NCI-H128 (cell line): ENCODE results near the gene SUMF2.
A peak's percentile ranks its signal among the peaks of the same experiment; 100 is the strongest.
"Not testable (repeated sequence)": the region's sequence is repeated elsewhere in the genome, so short reads cannot be mapped to it uniquely, and the experiment has no call there.

Experiments
- DNase-seq: peaks from one replicate; lab custom pipeline; 2025; ENCODE audit not compliant: unreplicated experiment; lab: John Stamatoyannopoulos, UW

SUMF2 gene

DNA sequence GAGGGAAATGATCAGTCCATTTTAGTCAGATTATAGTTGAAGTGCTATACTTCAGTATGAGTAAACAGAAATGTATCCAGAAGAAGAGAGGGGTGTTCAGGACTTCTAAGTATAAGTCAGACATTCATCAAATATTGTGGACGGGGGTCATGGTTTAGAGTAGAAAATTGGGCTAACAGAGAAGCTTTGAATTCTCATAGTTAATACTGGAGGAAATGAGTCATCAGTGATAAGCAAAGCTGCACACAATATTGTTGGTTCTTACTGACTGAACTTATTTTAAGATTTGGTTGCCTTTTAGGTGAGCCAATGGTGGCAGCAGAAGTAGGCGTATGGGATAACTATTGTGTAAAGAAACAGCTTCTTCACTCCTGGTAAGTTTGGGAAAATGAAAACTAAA lies 1.7 kb upstream of the SUMF2 start:
- DNase-seq, result no peak

DNA sequence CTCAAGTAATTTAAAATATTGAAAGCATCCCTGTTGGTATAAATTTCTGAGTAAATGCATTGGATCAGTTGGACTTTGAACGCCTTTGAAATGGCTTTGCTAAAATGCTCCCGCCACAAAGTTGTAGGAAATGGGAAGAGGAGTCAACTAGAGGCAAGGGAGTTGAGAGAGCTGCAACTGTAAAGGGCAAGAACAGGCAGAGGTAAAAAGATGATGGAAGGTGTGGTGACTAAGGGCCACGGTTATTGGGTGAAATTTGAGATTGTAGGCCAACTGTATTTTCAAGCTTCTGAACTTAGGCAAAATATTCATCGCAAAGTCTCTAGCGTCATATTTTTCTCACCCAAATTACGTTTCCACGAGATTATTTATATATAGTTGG lies 595 bp upstream of the SUMF2 start:
- DNase-seq, result no peak

DNA sequence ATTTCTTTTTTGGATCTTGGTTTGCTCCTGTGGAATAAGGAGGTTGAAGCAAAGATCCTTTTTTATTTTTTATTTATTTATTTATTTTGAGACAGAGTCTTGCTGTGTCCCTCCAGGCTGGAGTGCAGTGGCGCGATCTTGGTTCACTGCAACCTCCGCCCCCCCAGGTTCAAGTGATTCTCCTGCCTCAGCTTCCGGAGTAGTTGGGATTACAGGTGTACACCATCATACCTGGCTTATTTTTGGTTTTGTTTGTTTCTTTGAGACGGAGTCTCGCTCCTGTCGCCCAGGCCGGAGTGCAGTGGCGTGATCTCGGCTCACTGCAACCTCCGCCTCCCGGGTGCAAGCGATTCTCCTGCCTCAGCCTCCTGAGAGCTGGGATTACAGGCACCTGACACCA lies 2.3 kb downstream of the SUMF2 start:
- not testable (repeated sequence) for DNase-seq

DNA sequence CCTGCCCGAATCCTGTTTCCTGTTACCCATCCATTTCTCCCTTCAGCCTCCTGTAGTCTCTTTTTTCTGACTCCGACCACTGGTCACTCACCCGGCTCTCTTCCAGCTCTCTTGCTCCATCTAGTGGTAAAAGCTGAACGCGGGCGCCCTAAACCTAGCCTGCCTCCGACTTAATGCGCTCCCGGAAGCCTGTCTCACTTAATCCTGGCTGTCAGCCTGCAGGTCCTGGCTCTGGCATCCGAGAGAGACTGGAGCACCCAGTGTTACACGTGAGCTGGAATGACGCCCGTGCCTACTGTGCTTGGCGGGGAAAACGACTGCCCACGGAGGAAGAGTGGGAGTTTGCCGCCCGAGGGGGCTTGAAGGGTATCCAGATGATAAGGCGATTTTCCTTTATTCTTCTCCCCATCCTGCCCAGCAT lies 10.3 kb downstream of the SUMF2 start:
- DNase-seq, result no peak

DNA sequence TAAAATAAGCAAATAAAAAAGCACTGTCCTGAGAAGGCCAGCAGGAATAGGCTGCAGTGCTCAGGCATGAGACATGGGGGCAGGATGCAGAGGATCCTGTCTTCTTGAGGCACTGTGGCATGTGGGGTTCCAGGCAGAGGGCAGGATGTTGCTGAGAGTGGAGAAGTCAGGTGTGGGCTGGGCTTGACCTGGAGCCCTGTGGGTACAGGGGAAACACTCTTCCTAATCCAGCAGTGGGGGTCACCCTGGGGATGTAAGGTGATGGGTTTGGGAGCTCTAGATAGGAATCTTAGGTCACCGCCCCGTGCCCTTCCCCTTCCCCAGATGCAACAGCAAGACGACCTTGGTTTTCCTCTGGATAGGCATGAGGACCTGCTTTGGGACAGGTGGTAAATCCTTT lies 13.6 kb downstream of the SUMF2 start:
- DNase-seq, result no peak

DNA sequence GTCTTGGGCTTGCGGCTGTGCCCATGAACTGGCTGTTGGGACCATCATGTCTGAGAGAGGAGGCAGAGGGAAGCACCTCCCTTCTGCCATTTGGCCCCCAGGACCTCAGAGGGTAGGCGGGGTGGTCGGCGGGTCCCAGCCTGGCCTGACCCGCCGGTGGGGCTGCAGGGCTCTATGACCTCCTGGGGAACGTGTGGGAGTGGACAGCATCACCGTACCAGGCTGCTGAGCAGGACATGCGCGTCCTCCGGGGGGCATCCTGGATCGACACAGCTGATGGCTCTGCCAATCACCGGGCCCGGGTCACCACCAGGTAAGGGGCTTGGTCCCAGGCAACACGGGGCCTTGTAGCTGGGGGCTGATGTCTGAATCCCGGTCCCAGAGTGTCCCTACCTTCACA lies 14.1 kb downstream of the SUMF2 start:
- DNase-seq, result no peak

DNA sequence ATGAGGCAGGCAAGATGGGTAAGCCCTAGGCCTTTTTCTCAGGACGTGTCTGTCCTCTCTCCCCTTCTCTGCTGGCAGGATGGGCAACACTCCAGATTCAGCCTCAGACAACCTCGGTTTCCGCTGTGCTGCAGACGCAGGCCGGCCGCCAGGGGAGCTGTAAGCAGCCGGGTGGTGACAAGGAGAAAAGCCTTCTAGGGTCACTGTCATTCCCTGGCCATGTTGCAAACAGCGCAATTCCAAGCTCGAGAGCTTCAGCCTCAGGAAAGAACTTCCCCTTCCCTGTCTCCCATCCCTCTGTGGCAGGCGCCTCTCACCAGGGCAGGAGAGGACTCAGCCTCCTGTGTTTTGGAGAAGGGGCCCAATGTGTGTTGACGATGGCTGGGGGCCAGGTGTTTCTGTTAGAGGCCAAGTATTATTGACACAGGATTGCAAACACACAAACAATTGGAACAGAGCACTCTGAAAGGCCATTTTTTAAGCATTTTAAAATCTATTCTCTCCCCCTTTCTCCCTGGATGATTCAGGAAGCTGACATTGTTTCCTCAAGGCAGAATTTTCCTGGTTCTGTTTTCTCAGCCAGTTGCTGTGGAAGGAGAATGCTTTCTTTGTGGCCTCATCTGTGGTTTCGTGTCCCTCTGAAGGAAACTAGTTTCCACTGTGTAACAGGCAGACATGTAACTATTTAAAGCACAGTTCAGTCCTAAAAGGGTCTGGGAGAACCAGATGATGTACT lies 15.5 kb downstream of the SUMF2 start:
- peak; percentile 32 for DNase-seq

DNA sequence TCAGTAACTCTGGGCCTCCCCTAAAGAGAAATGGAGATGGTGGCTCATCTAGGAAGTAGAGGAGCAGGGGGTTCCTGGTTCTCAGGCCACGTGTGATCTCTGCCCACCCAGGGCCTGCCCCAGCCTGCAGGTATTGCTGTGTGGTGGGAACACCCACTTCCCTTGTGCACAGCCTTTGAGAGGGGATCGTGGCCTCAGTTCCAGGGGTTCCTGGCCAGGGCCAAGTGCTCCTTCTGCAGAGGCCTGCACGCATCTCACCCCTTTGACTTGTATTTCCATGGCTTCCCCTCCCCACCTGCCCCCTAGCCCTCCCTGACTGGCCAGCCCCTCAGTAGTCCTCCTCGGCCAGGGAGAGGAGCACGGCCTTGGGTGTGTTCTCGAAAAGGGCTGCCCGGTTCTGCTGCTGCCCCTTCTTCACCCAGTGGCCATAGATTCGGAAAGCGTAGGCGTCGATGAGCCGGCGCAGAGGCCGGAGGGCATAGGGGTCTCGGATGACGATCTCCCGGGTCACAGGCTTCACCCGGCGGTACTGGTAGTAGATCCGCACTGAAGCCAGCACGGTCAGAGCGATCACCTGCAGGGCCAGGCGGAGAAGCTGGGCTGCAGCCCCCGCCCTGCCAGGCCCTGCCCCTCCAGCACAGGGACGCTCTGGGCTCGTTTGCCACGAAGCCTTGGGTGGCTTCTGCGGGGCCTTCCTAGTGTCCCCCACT lies 16.8 kb downstream of the SUMF2 start:
- not testable (repeated sequence) for DNase-seq

DNA sequence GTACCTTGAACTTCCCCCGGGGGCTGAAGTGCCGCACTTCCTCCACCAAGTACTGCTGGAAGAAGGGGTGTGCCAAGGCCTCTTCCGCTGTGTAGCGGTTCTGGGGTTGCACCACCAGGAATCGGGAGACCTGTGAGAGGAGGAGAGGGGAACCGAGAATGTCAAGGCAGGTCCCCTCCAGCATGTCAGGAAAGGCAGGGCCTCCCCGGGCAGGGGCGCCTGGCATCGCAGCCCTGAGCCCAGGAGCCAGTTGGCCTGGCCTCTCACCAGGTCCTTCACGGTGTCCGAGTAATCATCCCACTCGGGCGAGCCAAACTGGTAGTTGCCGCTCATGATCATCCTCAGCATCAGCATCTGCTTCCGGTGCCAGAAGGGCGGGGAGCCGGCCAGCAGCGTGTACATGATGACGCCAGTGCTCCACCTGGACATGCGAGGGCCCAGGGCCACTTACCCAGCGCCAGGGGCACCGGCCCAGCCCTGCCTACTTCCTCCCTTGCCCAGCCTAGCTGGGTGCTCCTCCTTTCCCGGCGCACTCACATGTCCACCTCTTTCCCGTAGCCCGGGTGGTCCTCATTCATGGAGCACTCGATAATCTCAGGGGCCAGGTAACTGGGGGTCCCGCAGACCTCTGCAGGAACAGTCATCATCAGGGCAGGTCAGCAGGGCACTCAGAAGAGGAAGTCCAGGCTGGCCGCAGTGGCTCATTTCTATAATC lies 17.7 kb downstream of the SUMF2 start:
- DNase-seq, result no peak

DNA sequence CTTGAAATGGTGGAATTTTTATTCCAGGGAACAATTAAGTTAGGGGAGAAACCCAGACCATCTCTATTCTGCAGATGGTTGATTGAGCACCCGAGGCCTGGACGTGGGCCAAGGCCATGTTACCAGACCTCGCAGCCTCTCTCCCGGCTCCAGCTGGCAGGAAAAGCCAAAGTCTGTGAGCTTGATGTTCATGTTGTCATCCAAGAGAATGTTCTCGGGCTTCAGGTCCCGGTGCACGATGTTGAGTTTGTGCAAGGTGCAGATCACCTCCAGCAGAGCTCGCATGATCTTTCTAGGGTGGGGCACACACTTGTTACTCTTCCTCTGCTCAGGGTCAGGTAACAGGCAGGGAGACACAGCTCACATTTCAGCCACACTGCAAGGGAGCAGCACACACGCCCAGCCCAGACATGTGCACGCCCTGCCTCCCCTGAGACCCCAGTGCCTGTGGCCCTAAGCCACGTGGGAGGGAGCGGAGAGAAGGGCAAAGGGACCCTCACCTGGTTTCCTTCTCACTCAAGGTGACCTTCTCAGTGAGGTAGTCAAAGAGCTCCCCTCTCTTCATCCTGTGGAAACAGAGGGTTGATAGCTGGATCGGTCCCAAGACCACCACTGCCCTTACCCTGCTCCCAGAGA lies 19.2 kb downstream of the SUMF2 start:
- peak; percentile 65 for DNase-seq

DNA sequence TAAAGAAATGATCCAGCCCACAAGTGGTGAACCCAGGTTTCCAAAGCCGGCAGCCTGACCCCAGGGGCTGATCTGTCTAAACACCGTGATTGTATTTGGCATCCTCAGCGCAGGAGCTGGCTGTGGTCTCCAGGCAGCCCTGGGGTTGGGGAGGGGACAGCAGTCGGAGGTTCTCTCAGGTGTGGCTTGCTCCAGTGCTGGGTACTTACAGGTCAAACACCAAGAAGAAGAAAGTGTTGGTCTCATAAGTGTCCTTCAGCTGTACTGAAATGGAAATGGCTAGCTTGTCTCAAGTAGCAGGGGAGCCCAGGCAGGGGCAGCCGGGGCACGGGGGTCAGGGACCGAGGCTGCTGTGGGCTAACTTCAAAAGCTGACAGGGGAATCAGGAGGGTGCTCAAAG lies 22.7 kb downstream of the SUMF2 start:
- no peak for DNase-seq

DNA sequence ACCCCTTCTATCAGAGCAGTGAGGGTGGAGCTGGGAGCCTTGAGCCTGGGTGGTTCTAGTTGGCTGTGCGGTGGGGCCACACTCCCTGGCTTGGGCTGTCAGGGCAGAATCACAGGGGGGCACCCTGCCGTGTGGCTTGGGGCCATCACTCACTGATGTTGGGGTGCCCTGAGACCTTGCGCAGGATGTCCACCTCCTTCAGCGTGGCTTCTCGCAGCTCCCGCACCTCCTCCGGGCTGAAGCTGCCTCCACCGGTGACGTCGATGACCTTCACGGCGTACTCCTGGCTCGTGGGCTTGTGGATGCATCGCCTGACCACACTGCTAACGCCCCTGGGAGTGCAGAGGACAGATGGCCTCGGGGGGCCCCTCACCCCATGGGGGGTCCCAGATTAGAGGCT lies 23.4 kb downstream of the SUMF2 start:
- no peak for DNase-seq

DNA sequence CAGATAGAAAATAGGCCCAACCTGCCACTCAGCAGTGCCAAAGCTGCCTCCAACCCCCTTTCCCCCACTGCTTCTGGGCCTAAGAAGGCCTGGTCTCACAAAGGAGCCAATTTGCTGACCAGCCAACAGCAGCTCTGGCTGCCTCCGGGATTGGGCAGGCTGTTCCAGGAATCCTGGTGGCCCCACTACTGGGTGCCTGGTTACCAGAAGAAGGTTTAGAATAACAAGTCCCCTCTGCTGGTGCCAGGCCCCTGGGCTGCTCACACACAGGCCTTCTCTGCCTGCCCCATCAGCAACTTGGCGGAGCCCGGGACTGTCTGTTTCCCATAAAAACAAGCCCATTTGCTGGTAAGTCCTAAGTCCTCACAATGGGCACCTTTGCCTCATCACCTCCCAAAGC lies 27.5 kb downstream of the SUMF2 start:
- DNase-seq, result no peak

DNA sequence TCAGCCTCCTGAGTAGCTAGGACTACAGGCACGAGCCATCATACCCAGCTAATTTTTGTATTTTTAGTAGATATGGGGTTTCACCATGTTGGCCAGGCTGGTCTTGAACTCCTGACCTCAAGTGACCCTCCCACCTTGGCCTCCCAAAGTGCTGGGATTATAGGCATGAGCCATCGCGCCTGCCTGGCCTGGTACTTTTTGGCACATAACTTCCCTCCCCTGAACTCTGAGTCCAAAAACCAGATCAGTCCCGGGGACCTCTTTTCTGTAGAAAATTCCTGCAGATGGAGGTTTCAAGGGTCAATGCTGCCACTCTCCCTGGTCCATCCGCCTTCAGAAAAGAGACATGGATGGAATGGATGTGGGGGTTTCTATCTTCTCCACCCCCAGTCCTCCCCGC lies 28.3 kb downstream of the SUMF2 start:
- not testable (repeated sequence) for DNase-seq

DNA sequence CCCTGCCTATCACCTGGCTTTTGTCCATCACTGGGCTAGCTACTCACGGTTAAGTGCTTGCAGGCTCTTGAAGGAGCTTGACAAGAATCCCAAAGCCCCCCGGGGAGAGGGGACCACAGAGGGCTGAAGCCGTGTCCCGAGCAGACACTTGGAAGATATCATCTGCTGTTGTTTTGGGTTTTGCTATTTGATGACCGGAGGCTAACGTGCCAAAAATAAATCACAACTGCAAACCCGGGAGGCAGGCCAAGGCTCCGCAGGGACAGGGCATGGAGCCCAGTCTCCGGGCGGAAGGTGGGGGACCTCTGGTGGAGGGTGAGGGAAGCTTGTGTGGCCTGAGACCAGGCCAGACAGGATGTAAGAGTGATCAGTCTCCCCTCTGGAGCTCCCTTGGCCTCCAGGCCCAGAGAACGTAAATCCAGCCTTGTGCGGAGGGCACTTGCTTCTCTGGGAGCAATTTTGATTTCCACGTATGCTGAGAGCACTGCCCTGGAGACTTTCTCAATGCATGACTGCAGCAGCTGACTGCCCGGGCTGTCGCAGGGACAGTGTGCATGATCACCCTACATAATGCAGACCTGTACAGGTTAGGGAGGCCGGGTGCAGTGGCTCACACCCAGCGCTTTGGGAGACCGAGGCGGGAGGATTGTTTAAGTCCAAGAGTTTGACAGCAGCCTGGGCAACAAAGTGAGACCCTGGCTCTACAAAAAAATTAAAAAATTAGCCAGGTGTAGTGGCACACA lies 28.9 kb downstream of the SUMF2 start, which contains the start of gene PHKG1:
PHKG1 (minus strand) TSS at position 164 of the 743 bp plus-strand sequence. CDS start 4,011 bp downstream, outside the sequence.
- peak; percentile 4 for DNase-seq

DNA sequence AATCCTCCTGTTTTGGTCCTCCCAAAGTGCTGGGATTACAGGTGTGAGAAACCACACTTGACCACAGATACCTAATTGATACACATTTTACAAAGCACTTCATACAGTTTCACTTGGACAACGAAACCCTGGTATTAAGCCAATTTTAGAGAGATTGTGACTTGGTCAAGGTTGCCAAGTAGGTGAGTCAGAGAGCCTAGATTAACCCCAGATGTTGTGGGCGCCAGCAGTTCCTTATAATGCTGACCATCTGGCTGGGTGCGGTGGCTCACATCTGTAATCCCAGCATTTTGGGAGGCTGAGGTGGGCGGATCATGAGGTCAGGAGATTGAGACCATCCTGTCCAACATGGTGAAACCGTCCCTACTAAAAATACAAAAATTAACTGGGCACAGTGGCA lies 33.6 kb downstream of the SUMF2 start:
- no peak for DNase-seq

DNA sequence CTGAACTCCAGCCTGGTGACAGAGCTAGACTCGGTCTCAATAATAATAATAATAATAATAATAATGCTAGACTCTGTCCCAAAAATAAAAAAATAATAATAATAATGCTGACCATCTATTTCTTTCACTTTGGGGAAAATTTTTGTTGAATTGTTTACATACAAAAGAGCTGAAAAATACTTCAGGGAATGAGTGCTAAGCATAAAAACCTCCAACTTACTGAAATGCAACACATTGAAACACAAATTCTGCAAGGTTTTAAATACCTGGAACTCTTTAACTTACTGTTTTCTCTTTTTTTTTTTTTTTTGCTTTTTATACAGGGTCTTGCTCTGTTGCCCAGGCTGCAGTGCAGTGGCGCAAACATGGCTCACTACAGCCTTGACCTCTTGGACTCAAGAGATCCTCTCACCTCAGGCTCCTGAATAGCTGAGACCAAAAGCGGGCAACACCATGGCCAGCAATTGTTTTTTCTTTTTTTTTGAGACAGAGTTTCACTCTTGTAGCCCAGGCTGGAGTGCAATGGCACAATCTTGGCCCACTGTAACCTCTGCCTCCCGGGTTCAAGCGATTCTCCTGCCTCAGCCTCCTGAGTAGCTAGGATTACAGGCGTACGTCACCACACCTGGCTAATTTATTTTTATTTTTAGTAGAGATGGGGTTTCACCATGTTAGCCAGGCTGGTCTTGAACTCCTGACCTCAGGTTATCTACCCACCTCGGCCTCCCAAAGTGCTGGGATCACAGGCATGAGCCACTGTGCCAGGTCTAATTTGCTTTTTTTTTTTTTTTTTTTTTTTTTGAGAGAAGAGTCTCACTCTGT lies 34.3 kb downstream of the SUMF2 start:
- not testable (repeated sequence) for DNase-seq

DNA sequence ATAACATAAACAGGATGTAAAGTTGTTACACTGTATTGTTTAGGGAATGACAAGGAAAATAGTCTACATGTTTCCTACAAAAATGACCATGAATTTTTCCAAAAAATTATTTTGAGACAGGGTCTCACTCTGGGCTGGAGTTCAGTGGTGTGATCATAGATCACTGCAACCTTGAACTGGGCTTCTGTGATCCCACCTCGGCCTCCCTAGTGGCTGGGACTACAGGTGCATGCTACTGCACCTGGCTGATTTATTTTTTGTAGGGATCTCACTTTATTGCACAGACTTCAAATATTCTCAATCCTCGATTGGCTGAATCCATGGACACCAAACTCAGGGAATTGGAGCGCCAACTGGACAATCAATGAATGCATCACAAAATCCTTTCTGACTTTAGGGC lies 35.6 kb downstream of the SUMF2 start:
- DNase-seq, result no peak

DNA sequence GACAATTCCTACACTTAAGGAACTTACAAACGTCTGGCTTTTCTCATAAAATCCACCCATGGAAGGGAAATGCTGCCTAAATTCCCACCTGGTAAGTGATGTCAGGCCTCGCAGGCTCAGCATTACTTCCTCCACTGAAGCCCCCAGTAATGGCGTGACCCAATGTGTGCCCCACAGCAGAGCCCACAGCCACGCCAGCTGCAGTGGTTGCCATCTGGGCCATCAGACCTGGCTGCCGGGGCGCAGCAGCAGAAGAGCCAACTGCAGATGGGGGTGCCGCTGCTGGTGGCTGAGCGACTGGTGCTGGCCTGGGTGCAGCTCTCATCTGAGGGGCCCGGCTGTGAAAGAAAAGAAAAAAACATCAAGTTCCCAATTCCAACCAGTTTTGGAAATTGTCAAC lies 40.1 kb downstream of the SUMF2 start:
- not testable (repeated sequence) for DNase-seq

DNA sequence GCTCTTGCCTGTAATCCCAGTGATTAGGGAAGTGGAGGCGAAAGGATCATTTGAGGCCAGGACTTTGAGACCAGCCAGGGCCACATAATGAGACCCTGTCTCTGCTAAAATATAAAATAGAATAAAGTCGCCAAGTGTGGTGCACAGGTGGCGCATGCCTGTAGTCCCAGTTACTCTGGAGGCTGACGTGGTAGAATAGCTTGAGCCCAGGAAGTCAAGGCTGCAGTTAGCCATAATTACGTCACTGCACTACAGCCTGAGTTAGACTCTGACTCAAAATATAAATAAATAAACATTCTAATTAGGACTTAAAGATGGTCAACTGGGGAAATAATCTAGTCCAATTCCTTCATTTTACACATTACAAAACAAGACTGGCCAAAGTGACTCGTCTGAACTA lies 41.4 kb downstream of the SUMF2 start:
- no peak for DNase-seq
